ENCODE results near the gene PNLIPRP3.

PNLIPRP3 gene

GRCh38 chr10:116487522-116488430 is 60.1 kb downstream of the PNLIPRP3 start:
- H3K4me3 ChIP-seq (replicated peaks in 1 of 2; ENCODE audit: low read depth in 2 of 2, low read length in 2 of 2) = no peak overlapping the region
- DNase-seq (ENCODE audit: low read depth in 2 of 2) = no peak
- TF ChIP-seq CTCF (IDR thresholded peaks at IDR 0.05; ENCODE audit: low read depth, low read length) = no peak

- no peak for TF ChIP-seq CTCF (IDR thresholded peaks at IDR 0.05; ENCODE audit: low read depth, low read length)
- no peak overlapping the region for H3K4me3 ChIP-seq (replicated peaks in 1 of 2; ENCODE audit: low read depth in 2 of 2, low read length in 2 of 2)
- DNase-seq (ENCODE audit: low read depth in 2 of 2) = no peak
These were observed 61.8 kb downstream of the PNLIPRP3 start for GRCh38 chr10:116489460-116489859.

GRCh38 chr10:116490028-116490662 is 62.5 kb downstream of the PNLIPRP3 start:
- H3K4me3 ChIP-seq (replicated peaks in 1 of 2; ENCODE audit: low read depth in 2 of 2, low read length in 2 of 2) = no peak overlapping the region
- peak; percentile 27 to 41 for DNase-seq (ENCODE audit: low read depth in 2 of 2)
- TF ChIP-seq CTCF (IDR thresholded peaks at IDR 0.05; ENCODE audit: low read depth, low read length) = peak; percentile 50

- no peak for TF ChIP-seq CTCF (IDR thresholded peaks at IDR 0.05; ENCODE audit: low read depth, low read length)
- H3K4me3 ChIP-seq (replicated peaks in 1 of 2; ENCODE audit: low read depth in 2 of 2, low read length in 2 of 2) = no peak overlapping the region
- no peak for DNase-seq (ENCODE audit: low read depth in 2 of 2)
These were observed 77.1 kb downstream of the PNLIPRP3 start for GRCh38 chr10:116504786-116505185.

- no peak overlapping the region for H3K4me3 ChIP-seq (replicated peaks in 1 of 2; ENCODE audit: low read depth in 2 of 2, low read length in 2 of 2)
- no peak for DNase-seq (ENCODE audit: low read depth in 2 of 2)
- TF ChIP-seq CTCF (IDR thresholded peaks at IDR 0.05; ENCODE audit: low read depth, low read length) = no peak
These were observed 82.9 kb downstream of the PNLIPRP3 start for GRCh38 chr10:116510565-116510964.

- DNase-seq (ENCODE audit: low read depth in 2 of 2) = no peak
- TF ChIP-seq CTCF (IDR thresholded peaks at IDR 0.05; ENCODE audit: low read depth, low read length) = no peak
- no peak overlapping the region for H3K4me3 ChIP-seq (replicated peaks in 1 of 2; ENCODE audit: low read depth in 2 of 2, low read length in 2 of 2)
These were observed 83.7 kb downstream of the PNLIPRP3 start for GRCh38 chr10:116511365-116511764.

All from cardiac fibroblast (primary cell).